Activated CD4-positive, alpha-beta T cell treated with anti-CD3 and anti-CD28 coated beads, Interleukin-2, amount 50 U/mL, for 4 hours (primary cell): Measurements from ENCODE around the gene MX1.

Source experiments
- DNase-seq, 2 experiments: peaks; one replicate each; pipeline ENCODE4 v3.0.0-alpha.2; 2020

The MX1 gene

DNA sequence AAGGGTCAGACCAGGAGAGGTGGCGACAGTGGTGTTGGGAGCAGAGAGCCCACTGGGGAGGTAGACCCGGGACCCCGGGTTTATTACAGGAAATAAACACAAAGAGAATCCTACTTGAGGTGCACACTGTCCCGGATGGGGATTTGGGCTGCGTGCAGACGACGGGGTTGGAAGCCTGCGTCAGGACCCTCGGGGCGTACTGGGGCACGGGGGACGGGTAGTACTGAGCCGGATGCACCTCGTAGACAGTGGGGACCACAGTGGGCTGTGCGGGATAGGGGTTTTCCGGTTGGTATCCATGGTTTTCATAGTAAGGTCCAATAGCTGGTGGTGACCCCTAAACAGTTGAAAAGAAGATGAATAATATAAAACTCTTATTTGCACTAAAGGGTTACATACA lies 68.2 kb downstream of the MX1 start:
- no peak for DNase-seq

DNA sequence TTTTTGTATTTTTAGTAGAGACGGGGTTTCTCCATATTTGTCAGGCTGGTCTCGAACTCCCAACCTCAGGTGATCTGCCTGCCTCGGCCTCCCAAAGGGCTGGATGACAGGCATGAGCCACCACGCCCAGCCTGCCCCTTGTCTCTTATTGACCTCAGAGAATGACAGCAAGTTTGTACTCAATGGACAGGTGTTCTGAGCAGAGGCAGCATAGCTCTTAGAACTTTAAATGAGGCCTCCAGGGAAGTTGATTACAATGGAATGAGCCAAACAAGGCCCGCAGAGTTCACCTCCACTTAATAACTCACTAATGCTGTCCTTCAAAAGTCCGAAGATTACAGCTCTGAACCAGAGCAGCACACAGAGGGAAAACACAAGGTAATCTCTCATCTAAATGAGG lies 71.0 kb downstream of the MX1 start:
- no peak for DNase-seq

GRCh38 chr21:41497788-41498187 lies 71.7 kb downstream of the MX1 start:
- no peak for DNase-seq

- DNase-seq = no peak
Measured at GRCh38 chr21:41499920-41500319, 73.9 kb downstream of the MX1 start.

DNA sequence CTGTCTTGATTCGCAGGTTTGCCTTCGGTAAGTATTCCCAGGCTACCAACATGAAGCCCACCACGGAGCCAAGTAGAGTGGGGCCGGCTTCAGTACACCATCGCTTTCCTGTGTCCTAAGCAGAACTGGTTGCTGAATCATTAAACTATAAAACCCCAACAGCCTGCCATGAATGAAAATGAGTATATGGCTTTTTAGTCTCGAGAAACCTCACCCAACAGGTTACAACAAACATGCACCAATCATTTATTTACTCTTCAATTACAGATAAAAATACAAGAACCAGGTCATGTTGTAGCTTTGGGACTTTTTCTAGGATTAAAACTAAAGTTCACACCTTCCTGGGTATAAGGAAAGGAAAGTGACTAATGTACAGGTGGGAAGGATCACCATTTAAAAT lies 74.3 kb downstream of the MX1 start:
- no peak for DNase-seq

GRCh38 chr21:41500931-41501381 lies 74.9 kb downstream of the MX1 start:
- no peak for DNase-seq

- DNase-seq = no peak
Measured at GRCh38 chr21:41501919-41502318, 75.9 kb downstream of the MX1 start.

DNA sequence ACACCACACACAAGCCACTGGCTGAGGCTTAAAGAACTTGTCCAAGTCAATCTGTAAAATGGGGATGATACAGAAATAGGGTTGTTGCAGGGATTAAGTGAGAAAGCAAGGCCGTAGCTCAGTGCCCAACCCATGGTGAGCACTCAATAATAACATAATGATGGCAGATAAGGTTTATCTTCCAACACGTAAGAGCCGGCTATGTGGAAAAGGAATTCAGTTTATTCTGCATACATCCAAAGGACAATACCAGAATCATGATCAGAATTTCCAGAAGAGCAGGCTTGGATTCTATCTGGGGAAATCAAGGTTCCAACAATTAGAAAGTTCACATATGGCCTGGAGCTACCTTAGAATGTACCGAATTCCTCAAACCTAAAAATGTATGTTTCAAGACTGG lies 77.3 kb downstream of the MX1 start:
- no peak for DNase-seq

DNA sequence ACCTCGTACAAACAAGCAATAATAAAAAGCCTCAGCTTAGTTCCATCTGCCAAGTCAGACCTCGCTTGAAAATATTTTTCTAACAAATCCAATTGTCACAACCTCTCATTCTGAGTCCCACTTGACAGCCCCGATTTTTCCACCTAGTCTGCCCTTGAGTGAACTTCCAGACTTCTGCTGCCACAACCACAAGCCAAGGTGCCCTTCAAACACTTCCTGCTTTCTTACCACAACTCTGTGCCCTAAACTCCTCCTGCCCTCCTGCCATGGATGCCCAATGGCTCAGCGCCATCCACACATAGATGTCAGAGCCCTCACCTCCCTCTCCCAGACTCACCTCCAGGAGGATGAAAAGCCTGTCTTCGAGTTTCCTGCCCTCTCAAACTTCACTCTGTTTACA lies 78.0 kb downstream of the MX1 start:
- no peak for DNase-seq

DNA sequence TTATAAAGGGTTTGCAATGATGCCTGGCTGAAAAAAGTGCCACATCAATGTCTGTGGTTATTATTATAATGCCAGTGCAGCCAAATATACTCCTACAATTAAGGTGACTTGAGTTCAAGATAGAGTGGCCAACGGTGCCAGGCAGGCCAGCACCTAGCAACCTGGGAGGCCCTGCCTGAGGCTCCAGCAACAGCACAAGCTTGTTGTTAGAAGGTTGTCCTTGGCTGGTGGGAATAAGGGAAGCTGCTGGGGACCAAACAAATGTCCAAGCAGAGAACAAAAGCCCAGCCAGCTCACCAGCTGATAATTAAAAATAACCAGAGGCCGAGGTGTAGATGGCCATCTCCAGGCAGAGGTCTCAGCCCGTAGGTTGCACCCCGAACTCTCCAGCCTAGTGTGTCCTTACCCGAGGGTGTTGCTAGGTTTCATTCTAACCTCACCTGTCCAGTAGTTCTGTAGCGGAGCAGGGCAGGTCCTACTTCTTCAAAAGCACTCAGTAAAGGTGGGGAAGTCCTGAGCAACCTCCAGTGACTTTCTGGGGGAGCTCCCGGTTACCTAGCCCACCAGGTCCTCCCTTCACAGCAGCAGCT lies 80.1 kb downstream of the MX1 start:
- DNase-seq = no peak

GRCh38 chr21:41506611-41507520 lies 80.8 kb downstream of the MX1 start:
- no peak for DNase-seq

DNA sequence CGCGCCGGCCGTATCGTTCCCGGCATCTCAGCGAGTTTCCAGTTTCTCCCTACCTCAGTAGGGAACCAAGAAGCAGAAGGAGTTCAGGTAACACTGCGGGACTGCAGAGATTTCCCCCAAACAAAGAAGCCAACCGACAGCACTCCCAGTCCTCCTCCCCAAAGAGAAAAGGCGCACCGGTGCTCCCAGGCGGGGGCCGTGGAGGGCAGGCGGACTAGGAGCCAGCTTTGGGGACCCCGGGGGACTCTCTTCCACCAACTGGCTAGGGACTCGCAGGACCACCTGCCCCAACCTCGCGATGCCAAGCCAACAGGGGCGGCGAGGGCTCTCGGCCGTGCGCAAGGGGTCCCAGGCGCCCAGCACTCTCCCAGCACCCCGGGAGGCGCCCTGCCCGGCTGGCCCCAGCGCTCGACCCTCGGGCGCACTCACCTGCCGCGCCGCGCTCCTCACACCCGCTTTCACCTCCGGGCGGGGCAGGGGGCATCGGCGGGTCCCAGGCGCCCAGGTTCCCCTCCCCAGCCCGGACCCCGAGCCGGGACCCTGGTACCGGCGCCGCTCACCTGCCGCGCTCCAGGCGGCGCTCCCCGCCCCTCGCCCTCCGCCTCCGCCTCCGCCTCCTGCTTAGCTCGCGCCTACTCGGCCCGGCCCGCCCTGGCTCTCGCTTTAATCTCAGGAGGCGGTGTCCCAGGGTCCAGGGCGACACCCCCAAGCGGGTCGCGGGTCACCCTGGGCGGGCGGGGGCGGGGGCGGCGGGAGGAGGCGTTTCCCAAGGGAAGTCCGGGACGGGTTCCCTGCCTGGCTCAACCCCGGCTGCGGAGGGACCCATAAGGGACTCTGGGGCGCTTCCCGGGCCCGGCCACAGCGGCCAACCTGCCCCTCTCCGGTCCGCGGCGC lies 81.7 kb downstream of the MX1 start, which contains the start of gene TMPRSS2:
TSS of gene TMPRSS2 (minus strand) at position 638 of the 894 bp plus-strand sequence. CDS start 10,025 bp downstream, outside the sequence.
- no peak for DNase-seq

DNA sequence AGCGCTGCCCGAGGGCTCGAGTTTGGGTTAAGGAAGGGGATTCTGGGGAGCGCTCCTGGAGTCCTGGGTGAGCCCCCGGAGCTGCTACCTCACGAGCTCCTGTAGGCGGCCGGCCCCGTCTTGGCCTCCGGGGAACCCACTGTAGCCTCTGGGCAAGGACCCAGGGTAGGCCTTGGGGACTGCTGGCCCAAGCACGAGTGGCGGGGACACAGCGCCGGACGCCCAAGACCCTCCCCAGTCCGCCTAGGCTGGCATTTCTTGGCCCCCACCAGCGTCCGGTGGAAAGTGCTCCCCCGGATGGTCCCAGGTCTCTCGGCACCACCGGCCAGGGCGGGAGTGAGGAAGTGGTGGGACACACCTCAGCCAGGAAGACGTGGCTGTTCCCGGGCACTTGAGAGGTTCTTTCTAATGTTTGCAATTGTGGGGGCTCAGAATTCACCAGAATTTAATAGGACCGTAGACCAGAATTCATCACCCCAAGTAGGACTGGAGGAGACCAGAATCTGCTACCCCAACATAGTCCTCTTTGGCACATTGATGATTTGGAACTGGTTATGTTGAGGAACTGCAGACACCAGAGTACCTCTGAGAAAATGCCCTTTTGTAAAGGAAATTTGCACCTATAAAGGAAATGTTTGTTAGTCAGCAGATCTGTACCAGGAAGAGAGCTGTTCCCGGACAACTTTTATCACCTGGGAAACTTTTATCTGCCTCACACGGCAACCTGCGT lies 82.5 kb downstream of the MX1 start:
- no peak for DNase-seq
